HCT116 (cell line): ENCODE data around the gene LKAAEAR1. TPM values are rescaled to one million over a fixed set of nuclear protein-coding genes. Genes with fewer than 3 reads are reported as not detected.

Source experiments
- ATAC-seq: fragments of 200-7000 bp; cut with Tn5 transposase; 2 replicates; pipeline ENCODE4 v1.9.1; 2020; ENCODE audit warnings: mild to moderate bottlenecking, moderate library complexity
- BruUV-seq: library from RNA; stranded (reverse); fragments of 400-500 nt; replicated peaks from 2 replicates; lab custom pipeline; 2021; lab: Mats Ljungman, UMichigan
- CTCF ChIA-PET: fragments of 300-600 bp; sonication (Branson Sonifier 250); formaldehyde crosslinking; loops from one replicate; lab custom pipeline; 2021; ENCODE audit warnings: antibody characterized with exemption; lab: Charles Lee
- POLR2A ChIA-PET: fragments of 300-600, 350-600 bp; sonication (Branson Sonifier 250); formaldehyde crosslinking; loops from one replicate; lab custom pipeline; 2021; ENCODE audit warnings: antibody characterized with exemption; lab: Charles Lee
- RAD21 ChIA-PET, 2 experiments: fragments of 300-600 bp; sonication (Branson Sonifier 250); formaldehyde crosslinking; loops; one replicate each; lab custom pipeline; 2023; ENCODE audit warnings: low total read pairs in 2 of 2; ENCODE audit not compliant: uncharacterized antibody in 2 of 2, unreplicated experiment in 2 of 2, low non-redundant PET in 1 of 2; lab: Charles Lee
- DNase-seq: peaks from one replicate; pipeline ENCODE4 v3.0.0-alpha.2; 2010; ENCODE audit warnings: low read depth, low spot score
- H2AFZ ChIP-seq: fragments of 200-600 bp; shearing (Covaris generic), sonication (generic); 2 replicates; pipeline ENCODE4 v1.6.1; 2017; ENCODE audit warnings: low read depth, mixed run types, mixed read lengths, antibody characterized with exemption, low read length; ENCODE audit not compliant: poor library complexity, severe bottlenecking
- H3K27ac ChIP-seq: 2 replicates; pipeline ENCODE4 v1.5.1; 2012; ENCODE audit warnings: low read depth, low read length
- H3K27me3 ChIP-seq: fragments of 200-600 bp; sonication (generic); 2 replicates; pipeline ENCODE4 v1.6.1; 2016; ENCODE audit warnings: mixed run types, low read length, mixed read lengths; ENCODE audit not compliant: insufficient read depth
- H3K36me3 ChIP-seq, 2 experiments: fragments of 200-500 bp in 1 of 2; fragments of 200-600 bp in 1 of 2; sonication (Bioruptor generic) in 1 of 2; sonication (generic) in 1 of 2; 2 replicates each; pipeline versions ENCODE4 v1.5.1 to v1.6.1; 2014 to 2016; ENCODE audit warnings: low read length in 2 of 2, inconsistent platforms in 1 of 2, mixed read lengths in 1 of 2, mixed run types in 1 of 2; ENCODE audit not compliant: insufficient read depth in 2 of 2, control insufficient read depth in 1 of 2
- H3K4me1 ChIP-seq, 2 experiments: fragments of 200-600 bp in 1 of 2; sonication (generic) in 1 of 2; 2 replicates each; pipeline versions ENCODE4 v1.5.1 to v1.6.1; 2012 to 2017; ENCODE audit warnings: low read length in 2 of 2, inconsistent platforms in 1 of 2, mild to moderate bottlenecking in 1 of 2, mixed read lengths in 1 of 2, mixed run types in 1 of 2, moderate library complexity in 1 of 2; ENCODE audit not compliant: insufficient read depth in 2 of 2, control insufficient read depth in 1 of 2
- H3K4me2 ChIP-seq: fragments of 200-600 bp; sonication (generic); 2 replicates; pipeline ENCODE4 v1.6.1; 2017; ENCODE audit warnings: mixed run types, low read length, mixed read lengths
- H3K4me3 ChIP-seq, 2 experiments: fragments of 200-600 bp in 1 of 2; sonication (generic) in 1 of 2; replicated peaks in 1 of 2; 2 replicates each; pipeline ENCODE4 v1.5.1; 2011 to 2016; ENCODE audit warnings: low read length in 2 of 2, control low read depth in 1 of 2, low read depth in 1 of 2, mild to moderate bottlenecking in 1 of 2, mixed read lengths in 1 of 2, mixed run types in 1 of 2
- H3K79me2 ChIP-seq: fragments of 200-600 bp; sonication (generic); 2 replicates; pipeline ENCODE4 v1.6.1; 2017; ENCODE audit warnings: mild to moderate bottlenecking, mixed run types, low read length, moderate library complexity, mixed read lengths; ENCODE audit not compliant: insufficient read depth
- H3K9ac ChIP-seq: fragments of 200-600 bp; sonication (generic); 2 replicates; pipeline ENCODE4 v1.6.1; 2016; ENCODE audit warnings: low read length, mixed read lengths
- H3K9me2 ChIP-seq: fragments of 200-600 bp; sonication (generic), shearing (Covaris generic); 2 replicates; pipeline ENCODE4 v1.6.1; 2017; ENCODE audit warnings: mixed run types, mild to moderate bottlenecking, moderate library complexity; ENCODE audit not compliant: insufficient read depth
- H3K9me3 ChIP-seq, 2 experiments: fragments of 200-500 bp in 1 of 2; fragments of 200-600 bp in 1 of 2; sonication (Bioruptor generic) in 1 of 2; sonication (generic) in 1 of 2; 2 replicates each; pipeline ENCODE4 v1.6.1; 2014 to 2017; ENCODE audit warnings: low read length in 2 of 2, mixed read lengths in 2 of 2, inconsistent platforms in 1 of 2, low read depth in 1 of 2, mild to moderate bottlenecking in 1 of 2, mixed run types in 1 of 2, moderate library complexity in 1 of 2; ENCODE audit not compliant: control insufficient read depth in 1 of 2, insufficient read depth in 1 of 2
- H4K20me1 ChIP-seq: fragments of 200-600 bp; sonication (generic), shearing (Covaris generic); 2 replicates; pipeline ENCODE4 v1.6.1; 2017; ENCODE audit warnings: mixed run types, mild to moderate bottlenecking, moderate library complexity; ENCODE audit not compliant: insufficient read depth
- EZH2 ChIP-seq: fragments of 200-600 bp; sonication (generic); IDR thresholded peaks from 2 replicates; pipeline ENCODE4 v1.6.1; 2017; ENCODE audit warnings: antibody characterized with exemption, mixed run types
- EZH2phosphoT487 ChIP-seq: fragments of 200-600 bp; IDR thresholded peaks from 2 replicates; pipeline ENCODE4 v1.6.1; 2018; ENCODE audit warnings: antibody characterized with exemption, borderline replicate concordance
- FOSL1 ChIP-seq: IDR thresholded peaks from 2 replicates; pipeline ENCODE4 v1.6.1; 2012; ENCODE audit warnings: low read depth
- POLR2A ChIP-seq: IDR thresholded peaks from 2 replicates; pipeline ENCODE4 v1.7.0; 2011; ENCODE audit warnings: borderline replicate concordance; ENCODE audit not compliant: insufficient read depth, insufficient read length; ENCODE audit errors: extremely low read depth
- SIN3A ChIP-seq: IDR thresholded peaks from 2 replicates; pipeline ENCODE4 v1.6.1; 2012; ENCODE audit warnings: low read depth
- SP1 ChIP-seq: IDR thresholded peaks from 2 replicates; pipeline ENCODE4 v1.6.1; 2012; ENCODE audit warnings: low read depth
- SRF ChIP-seq: IDR thresholded peaks from 2 replicates; pipeline ENCODE4 v1.6.1; 2012; ENCODE audit warnings: low read depth
- TCF7L2 ChIP-seq: IDR thresholded peaks from 2 replicates; pipeline ENCODE4 v1.7.0; 2011; ENCODE audit warnings: borderline replicate concordance, inconsistent platforms; ENCODE audit not compliant: insufficient read depth, insufficient read length; ENCODE audit errors: extremely low read depth
- YY1 ChIP-seq: IDR thresholded peaks from 2 replicates; pipeline ENCODE4 v1.6.1; 2011; ENCODE audit warnings: low read length, low read depth, moderate library complexity, mild to moderate bottlenecking; ENCODE audit not compliant: insufficient replicate concordance; ENCODE audit errors: extremely low read depth
- ZFX ChIP-seq: fragments of 450-650 bp; IDR thresholded peaks from 2 replicates; pipeline ENCODE4 v1.6.1; 2017
- intact Hi-C: fragments of 100-400 bp; cut with micrococcal nuclease; formaldehyde crosslinking; loops from 2 replicates; pipeline ENCODE4 v1.10.0; 2022
- total RNA-seq: library from RNA; stranded (reverse); gene quantifications from one replicate; pipeline ENCODE4 v1.2.1, GENCODE V29; 2021; ENCODE audit not compliant: unreplicated experiment
- TF ChIP-seq, protein P1 (sequence below): IDR thresholded peaks from 2 replicates; pipeline ENCODE4 v1.6.1; 2012
- TF ChIP-seq, protein P2 (sequence below), 3 experiments: fragments of 200-600 bp in 1 of 3; sonication (generic) in 1 of 3; IDR thresholded peaks in 2 of 3; conservative IDR thresholded peaks in 1 of 3; 2 replicates each; pipeline ENCODE4 v1.5.1; 2012 to 2017; ENCODE audit warnings: low read depth in 2 of 3, low read length in 2 of 3, antibody characterized with exemption in 1 of 3, borderline replicate concordance in 1 of 3, control low read depth in 1 of 3, mild to moderate bottlenecking in 1 of 3, mixed read lengths in 1 of 3, mixed run types in 1 of 3, moderate library complexity in 1 of 3; ENCODE audit not compliant: insufficient read depth in 1 of 3
- TF ChIP-seq, protein P3 (sequence below): IDR thresholded peaks from 2 replicates; pipeline ENCODE4 v1.6.1; 2011; ENCODE audit warnings: mild to moderate bottlenecking, low read length, moderate library complexity; ENCODE audit not compliant: insufficient replicate concordance; ENCODE audit errors: extremely low read depth

Gene LKAAEAR1
- total RNA-seq, 1 experiment from 2014 or later = not detected

GRCh38 chr20:64074184-64074789, 9.9 kb downstream of the LKAAEAR1 start:
- no peaks in the 10 kb centered on the region for H3K36me3 ChIP-seq
- H2AFZ ChIP-seq = no peak overlapping the region
- H3K4me1 ChIP-seq = peaks cover 9 to 14% of the 10 kb centered on the region in 2 experiments
- no peaks in the 10 kb centered on the region for H3K9me3 ChIP-seq
- ChIA-PET RAD21 (no interaction called here), CTCF (no interaction called here), POLR2A (no interaction called here)
- H4K20me1 ChIP-seq = no peaks in the 10 kb centered on the region
- no TSS peak for BruUV-seq
- no peak overlapping the region for H3K27ac ChIP-seq
- ATAC-seq = no peak
- intact Hi-C loops = no loop called here
- H3K79me2 ChIP-seq = peaks cover 9% of the 10 kb centered on the region; the same call in 1 of the 2 replicates
- no peaks in the 10 kb centered on the region for H3K9me2 ChIP-seq
- no peaks in the 10 kb centered on the region for H3K27me3 ChIP-seq
- no peak for TF ChIP-seq FOSL1
- no peak for TF ChIP-seq EZH2
- no peak for DNase-seq
- no peak overlapping the region for H3K4me3 ChIP-seq
- H3K9ac ChIP-seq = no peak overlapping the region
- H3K4me2 ChIP-seq = no peak overlapping the region

DNA sequence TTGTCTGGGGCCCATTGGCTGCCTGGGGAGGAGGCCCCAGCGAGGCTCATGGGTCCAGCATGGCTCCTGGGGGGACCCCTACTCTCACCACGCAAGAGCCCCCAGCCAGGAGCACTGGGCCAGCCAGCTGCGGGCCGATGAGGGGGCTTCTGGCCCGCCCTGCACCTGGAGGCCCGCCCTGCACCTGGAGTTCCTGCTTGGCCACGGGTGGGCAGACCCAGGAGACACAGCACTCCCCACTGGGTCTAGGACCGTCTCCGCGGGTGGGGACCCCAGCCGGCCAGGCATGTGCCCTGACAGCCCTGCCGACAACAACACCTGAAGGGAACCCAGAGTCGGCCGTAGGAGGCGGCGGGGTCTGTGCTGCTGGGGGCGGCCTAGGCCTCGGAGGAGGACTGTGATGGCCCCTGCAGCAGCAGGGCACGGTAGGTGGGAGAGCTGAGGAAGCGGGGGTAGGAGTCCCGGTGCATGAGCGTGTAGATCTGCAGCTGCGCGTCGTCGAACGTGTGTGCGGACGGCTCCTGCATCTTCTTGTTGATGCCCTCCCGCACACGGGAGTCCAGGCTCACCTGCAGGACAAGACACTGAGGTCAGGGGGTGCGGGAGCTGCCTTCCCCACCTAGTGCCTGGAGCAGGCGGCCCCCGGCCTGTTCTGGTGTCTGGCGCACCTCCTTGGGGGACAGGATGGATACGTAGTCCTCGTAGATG, 10.6 kb downstream of the LKAAEAR1 start:
- Histone ChIP-seq H3K36me3 (no peaks in the 10 kb centered on the region), H3K9me2 (no peaks in the 10 kb centered on the region), H3K9me3 (no peaks in the 10 kb centered on the region)

More for the DNA sequence above, 10.6 kb downstream of the LKAAEAR1 start:
- ChIA-PET RAD21 (no interaction called here), CTCF (no interaction called here), POLR2A (no interaction called here)
- Histone ChIP-seq H3K27ac (no peak overlapping the region), H3K27me3 (no peaks in the 10 kb centered on the region), H3K4me3 (no peak overlapping the region), H2AFZ (no peak overlapping the region), H3K4me1 (peaks cover 8% of the 10 kb centered on the region in 2 experiments), H4K20me1 (no peaks in the 10 kb centered on the region), H3K79me2 (peaks cover 4% of the 10 kb centered on the region; the same call in 1 of the 2 replicates), H3K4me2 (no peak overlapping the region), H3K9ac (no peak overlapping the region)
- intact Hi-C loops = no loop called here
- TF ChIP-seq, protein P1, sequence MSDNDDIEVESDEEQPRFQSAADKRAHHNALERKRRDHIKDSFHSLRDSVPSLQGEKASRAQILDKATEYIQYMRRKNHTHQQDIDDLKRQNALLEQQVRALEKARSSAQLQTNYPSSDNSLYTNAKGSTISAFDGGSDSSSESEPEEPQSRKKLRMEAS = no peak
- TF ChIP-seq, protein P2, sequence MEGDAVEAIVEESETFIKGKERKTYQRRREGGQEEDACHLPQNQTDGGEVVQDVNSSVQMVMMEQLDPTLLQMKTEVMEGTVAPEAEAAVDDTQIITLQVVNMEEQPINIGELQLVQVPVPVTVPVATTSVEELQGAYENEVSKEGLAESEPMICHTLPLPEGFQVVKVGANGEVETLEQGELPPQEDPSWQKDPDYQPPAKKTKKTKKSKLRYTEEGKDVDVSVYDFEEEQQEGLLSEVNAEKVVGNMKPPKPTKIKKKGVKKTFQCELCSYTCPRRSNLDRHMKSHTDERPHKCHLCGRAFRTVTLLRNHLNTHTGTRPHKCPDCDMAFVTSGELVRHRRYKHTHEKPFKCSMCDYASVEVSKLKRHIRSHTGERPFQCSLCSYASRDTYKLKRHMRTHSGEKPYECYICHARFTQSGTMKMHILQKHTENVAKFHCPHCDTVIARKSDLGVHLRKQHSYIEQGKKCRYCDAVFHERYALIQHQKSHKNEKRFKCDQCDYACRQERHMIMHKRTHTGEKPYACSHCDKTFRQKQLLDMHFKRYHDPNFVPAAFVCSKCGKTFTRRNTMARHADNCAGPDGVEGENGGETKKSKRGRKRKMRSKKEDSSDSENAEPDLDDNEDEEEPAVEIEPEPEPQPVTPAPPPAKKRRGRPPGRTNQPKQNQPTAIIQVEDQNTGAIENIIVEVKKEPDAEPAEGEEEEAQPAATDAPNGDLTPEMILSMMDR (IDR thresholded peaks at IDR 0.05 in 2 of 3, conservative IDR thresholded peaks at IDR 0.05 in 1 of 3; ENCODE audit: borderline replicate concordance in 1 of 3, insufficient read depth in 1 of 3, low read depth in 2 of 3, low read length in 2 of 3) = no peak
- no peak for TF ChIP-seq FOSL1
- no peak for TF ChIP-seq EZH2phosphoT487
- TF ChIP-seq SP1 = no peak
- TF ChIP-seq, protein P3, sequence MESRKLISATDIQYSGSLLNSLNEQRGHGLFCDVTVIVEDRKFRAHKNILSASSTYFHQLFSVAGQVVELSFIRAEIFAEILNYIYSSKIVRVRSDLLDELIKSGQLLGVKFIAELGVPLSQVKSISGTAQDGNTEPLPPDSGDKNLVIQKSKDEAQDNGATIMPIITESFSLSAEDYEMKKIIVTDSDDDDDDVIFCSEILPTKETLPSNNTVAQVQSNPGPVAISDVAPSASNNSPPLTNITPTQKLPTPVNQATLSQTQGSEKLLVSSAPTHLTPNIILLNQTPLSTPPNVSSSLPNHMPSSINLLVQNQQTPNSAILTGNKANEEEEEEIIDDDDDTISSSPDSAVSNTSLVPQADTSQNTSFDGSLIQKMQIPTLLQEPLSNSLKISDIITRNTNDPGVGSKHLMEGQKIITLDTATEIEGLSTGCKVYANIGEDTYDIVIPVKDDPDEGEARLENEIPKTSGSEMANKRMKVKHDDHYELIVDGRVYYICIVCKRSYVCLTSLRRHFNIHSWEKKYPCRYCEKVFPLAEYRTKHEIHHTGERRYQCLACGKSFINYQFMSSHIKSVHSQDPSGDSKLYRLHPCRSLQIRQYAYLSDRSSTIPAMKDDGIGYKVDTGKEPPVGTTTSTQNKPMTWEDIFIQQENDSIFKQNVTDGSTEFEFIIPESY = no peak
- no peak for TF ChIP-seq SIN3A
- TF ChIP-seq POLR2A = no peak
- TF ChIP-seq TCF7L2 = no peak
- TF ChIP-seq ZFX = no peak
- TF ChIP-seq YY1 = no peak
- no peak for TF ChIP-seq SRF
- DNase-seq = no peak
- BruUV-seq = no TSS peak
- ATAC-seq = no peak
